ENCODE data around the gene RNU11. TPM values are rescaled to one million over a fixed set of nuclear protein-coding genes. Genes with fewer than 3 reads are reported as not detected.
"Not testable (repeated sequence)": the region's sequence is repeated elsewhere in the genome, so short reads cannot be mapped to it uniquely, and the experiment has no call there.

Gene RNU11
- total RNA-seq, 1 experiment from 2014 or later, result not detected

- Mint-ChIP-seq H3K4me1 (no peaks in the 10 kb centered on the region), H3K36me3 (ENCODE audit: insufficient read depth in 1 of 3, low read depth in 3 of 3) (peaks cover 24 to 50% (median 50%) of the 10 kb centered on the region in 3 experiments; a peak in 6 of 7 replicates), H3K27me3 (ENCODE audit: low read depth) (no peaks in the 10 kb centered on the region), H3K4me3 (no peak overlapping the region), H3K9me3 (no peaks in the 10 kb centered on the region), H3K27ac (no peak overlapping the region)
- no peak overlapping the region for H3K4ac ChIP-seq (ENCODE audit: low read depth, low read length)
- no peaks in the 10 kb centered on the region for H3K79me1 ChIP-seq (ENCODE audit: insufficient read depth, low read depth, low read length, poor library complexity, severe bottlenecking)
- no peak overlapping the region for H3K23ac ChIP-seq (ENCODE audit: insufficient read length, low read depth, low read length)
- H2BK20ac ChIP-seq (ENCODE audit: low read depth, low read length, poor library complexity, severe bottlenecking), result no peak overlapping the region
- no peak overlapping the region for H2BK5ac ChIP-seq (ENCODE audit: insufficient read length, low read length)
- H2BK15ac ChIP-seq (ENCODE audit: low read depth, low read length), result no peak overlapping the region
- H3K14ac ChIP-seq (ENCODE audit: insufficient read depth, low read length), result no peak overlapping the region
- no peaks in the 10 kb centered on the region for H3K9me3 ChIP-seq (ENCODE audit: control insufficient read depth, low read depth, low read length)
- H3K4me1 ChIP-seq (ENCODE audit: insufficient read depth, low read length), result no peaks in the 10 kb centered on the region
- no peak overlapping the region for H4K5ac ChIP-seq (ENCODE audit: insufficient read length, low read depth, low read length)
- H2AFZ ChIP-seq (ENCODE audit: low read length), result no peak overlapping the region
- H3K27ac ChIP-seq (ENCODE audit: insufficient read length, low read depth, low read length), result no peak overlapping the region
- H3K79me2 ChIP-seq (ENCODE audit: insufficient read depth, low read length), result no peaks in the 10 kb centered on the region
- no peak overlapping the region for H4K8ac ChIP-seq (replicated peaks; ENCODE audit: insufficient read length, low read depth, low read length)
- no peak overlapping the region for H2BK12ac ChIP-seq (ENCODE audit: insufficient read length, low read depth, low read length)
- TF ChIP-seq, protein P1, sequence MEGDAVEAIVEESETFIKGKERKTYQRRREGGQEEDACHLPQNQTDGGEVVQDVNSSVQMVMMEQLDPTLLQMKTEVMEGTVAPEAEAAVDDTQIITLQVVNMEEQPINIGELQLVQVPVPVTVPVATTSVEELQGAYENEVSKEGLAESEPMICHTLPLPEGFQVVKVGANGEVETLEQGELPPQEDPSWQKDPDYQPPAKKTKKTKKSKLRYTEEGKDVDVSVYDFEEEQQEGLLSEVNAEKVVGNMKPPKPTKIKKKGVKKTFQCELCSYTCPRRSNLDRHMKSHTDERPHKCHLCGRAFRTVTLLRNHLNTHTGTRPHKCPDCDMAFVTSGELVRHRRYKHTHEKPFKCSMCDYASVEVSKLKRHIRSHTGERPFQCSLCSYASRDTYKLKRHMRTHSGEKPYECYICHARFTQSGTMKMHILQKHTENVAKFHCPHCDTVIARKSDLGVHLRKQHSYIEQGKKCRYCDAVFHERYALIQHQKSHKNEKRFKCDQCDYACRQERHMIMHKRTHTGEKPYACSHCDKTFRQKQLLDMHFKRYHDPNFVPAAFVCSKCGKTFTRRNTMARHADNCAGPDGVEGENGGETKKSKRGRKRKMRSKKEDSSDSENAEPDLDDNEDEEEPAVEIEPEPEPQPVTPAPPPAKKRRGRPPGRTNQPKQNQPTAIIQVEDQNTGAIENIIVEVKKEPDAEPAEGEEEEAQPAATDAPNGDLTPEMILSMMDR (conservative IDR thresholded peaks at IDR 0.05), result no peak
- no peak overlapping the region for H3K4me2 ChIP-seq (ENCODE audit: insufficient read depth, insufficient read length, low read length)
- H4K91ac ChIP-seq (ENCODE audit: insufficient read length, low read depth, low read length), result no peak overlapping the region
- H2BK120ac ChIP-seq (ENCODE audit: low read depth, low read length, poor library complexity, severe bottlenecking), result no peak overlapping the region
- H2AK5ac ChIP-seq (ENCODE audit: insufficient read length, low read length), result no peak overlapping the region
- H3K23me2 ChIP-seq (ENCODE audit: insufficient read length, low read depth, low read length, poor library complexity, severe bottlenecking), result no peaks in the 10 kb centered on the region
- H3K18ac ChIP-seq (ENCODE audit: insufficient read length, low read depth, low read length), result no peak overlapping the region
- H4K20me1 ChIP-seq (ENCODE audit: control insufficient read depth, insufficient read depth, insufficient read length), result no peaks in the 10 kb centered on the region
- no peak overlapping the region for H3K56ac ChIP-seq (ENCODE audit: insufficient read length, low read depth, low read length)
- no peaks in the 10 kb centered on the region for H3K27me3 ChIP-seq (ENCODE audit: insufficient read depth, low read length)
- H3T11ph ChIP-seq (ENCODE audit: low read length), result no peak overlapping the region
- no peak for DNase-seq
- no peak overlapping the region for H3K9ac ChIP-seq (ENCODE audit: extremely low read depth, insufficient read length, low read length)
- no CpG with 5 or more reads among the region's 4 CpGs for WGBS (ENCODE audit: extremely low coverage, insufficient read length, low lambda C conversion rate)
These were observed 36.5 kb downstream of the RNU11 start for GRCh38 chr1:28684937-28685336.

- not testable (repeated sequence) for H3T11ph ChIP-seq (ENCODE audit: low read length); H2BK12ac ChIP-seq (ENCODE audit: insufficient read length, low read depth, low read length); H3K14ac ChIP-seq (ENCODE audit: insufficient read depth, low read length); H2BK15ac ChIP-seq (ENCODE audit: low read depth, low read length); H3K4ac ChIP-seq (ENCODE audit: low read depth, low read length); H3K23ac ChIP-seq (ENCODE audit: insufficient read length, low read depth, low read length); H3K9me3 ChIP-seq (ENCODE audit: control insufficient read depth, low read depth, low read length); H3K79me2 ChIP-seq (ENCODE audit: insufficient read depth, low read length); H3K27me3 Mint-ChIP-seq (ENCODE audit: low read depth); H4K20me1 ChIP-seq (ENCODE audit: control insufficient read depth, insufficient read depth, insufficient read length); H3K56ac ChIP-seq (ENCODE audit: insufficient read length, low read depth, low read length); H3K4me3 Mint-ChIP-seq; H3K4me2 ChIP-seq (ENCODE audit: insufficient read depth, insufficient read length, low read length); H2BK120ac ChIP-seq (ENCODE audit: low read depth, low read length, poor library complexity, severe bottlenecking); H3K9me3 Mint-ChIP-seq; H3K27me3 ChIP-seq (ENCODE audit: insufficient read depth, low read length); H3K18ac ChIP-seq (ENCODE audit: insufficient read length, low read depth, low read length); H2BK5ac ChIP-seq (ENCODE audit: insufficient read length, low read length); H4K91ac ChIP-seq (ENCODE audit: insufficient read length, low read depth, low read length); DNase-seq; H3K79me1 ChIP-seq (ENCODE audit: insufficient read depth, low read depth, low read length, poor library complexity, severe bottlenecking); H3K27ac ChIP-seq (ENCODE audit: insufficient read length, low read depth, low read length); H3K9ac ChIP-seq (ENCODE audit: extremely low read depth, insufficient read length, low read length); H3K4me1 Mint-ChIP-seq; H3K23me2 ChIP-seq (ENCODE audit: insufficient read length, low read depth, low read length, poor library complexity, severe bottlenecking); H2BK20ac ChIP-seq (ENCODE audit: low read depth, low read length, poor library complexity, severe bottlenecking); H3K27ac Mint-ChIP-seq; H4K8ac ChIP-seq (replicated peaks; ENCODE audit: insufficient read length, low read depth, low read length); H3K4me1 ChIP-seq (ENCODE audit: insufficient read depth, low read length); H4K5ac ChIP-seq (ENCODE audit: insufficient read length, low read depth, low read length); H2AK5ac ChIP-seq (ENCODE audit: insufficient read length, low read length); H2AFZ ChIP-seq (ENCODE audit: low read length)
- WGBS (ENCODE audit: extremely low coverage, insufficient read length, low lambda C conversion rate), result no CpG with 5 or more reads among the region's 1 CpG
- peaks cover 22 to 64% (median 56%) of the 10 kb centered on the region in 3 experiments; a peak in 6 of 7 replicates for H3K36me3 Mint-ChIP-seq (ENCODE audit: insufficient read depth in 1 of 3, low read depth in 3 of 3)
These were observed 43.2 kb downstream of the RNU11 start for GRCh38 chr1:28691627-28692026.

All from H9 (cell line).